CD4-positive, CD25-positive, alpha-beta regulatory T cell (primary cell): ENCODE measurements around the gene STK11IP. TPM values are rescaled to one million over a fixed set of nuclear protein-coding genes. Genes with fewer than 3 reads are reported as not detected.

Source experiments
- ATAC-seq, 2 donors: fragments of 150-1000 bp; cut with Tn5 transposase; one replicate each; pipeline ENCODE4 v1.10.0; 2021; ENCODE audit warnings: low read depth in 2 of 2, moderate number of reproducible peaks in 2 of 2, moderate library complexity in 1 of 2
- DNase-seq, 3 donors: peaks; one replicate each; pipeline versions ENCODE4 v3.0.0 to v3.0.0-alpha.2; 2012 to 2022; ENCODE audit warnings: mixed read lengths in 1 of 3
- H3K27ac ChIP-seq: one replicate; pipeline ENCODE4 v1.7.0; 2013; ENCODE audit warnings: mild to moderate bottlenecking, low read length; ENCODE audit not compliant: insufficient read depth, poor library complexity, severe bottlenecking
- H3K27me3 ChIP-seq: one replicate; pipeline ENCODE4 v1.7.0; 2013; ENCODE audit warnings: low read length; ENCODE audit not compliant: control insufficient read depth, insufficient read depth
- H3K36me3 ChIP-seq: one replicate; pipeline ENCODE4 v1.7.0; 2013; ENCODE audit warnings: mild to moderate bottlenecking, low read length, moderate library complexity; ENCODE audit not compliant: control insufficient read depth, insufficient read depth
- H3K4me1 ChIP-seq: 2 replicates; pipeline ENCODE4 v1.7.0; 2013; ENCODE audit warnings: mild to moderate bottlenecking, low read length; ENCODE audit not compliant: insufficient read depth, control insufficient read depth, poor library complexity, severe bottlenecking
- H3K4me3 ChIP-seq: one replicate; pipeline ENCODE4 v1.7.0; 2013; ENCODE audit warnings: low read depth, mild to moderate bottlenecking, low read length, moderate library complexity
- H3K9me3 ChIP-seq, 2 experiments: 1 replicate in 1 of 2; 2 replicates in 1 of 2; pipeline ENCODE4 v1.7.0; 2013; ENCODE audit warnings: low read length in 2 of 2, mild to moderate bottlenecking in 1 of 2, moderate library complexity in 1 of 2; ENCODE audit not compliant: control insufficient read depth in 2 of 2
- H3K27ac Mint-ChIP-seq, 3 donors: one replicate each; pipeline ENCODE4 v1.8.0; 2020 to 2022; ENCODE audit warnings: mild to moderate bottlenecking in 3 of 3, mixed read lengths in 3 of 3, moderate library complexity in 2 of 3
- H3K27me3 Mint-ChIP-seq: one replicate; pipeline ENCODE4 v1.8.0; 2022; ENCODE audit warnings: mild to moderate bottlenecking, mixed read lengths
- H3K36me3 Mint-ChIP-seq: one replicate; pipeline ENCODE4 v1.8.0; 2020; ENCODE audit warnings: mixed read lengths
- H3K4me1 Mint-ChIP-seq, 4 donors: one replicate each; pipeline ENCODE4 v1.8.0; 2020 to 2022; ENCODE audit warnings: mixed read lengths in 4 of 4, mild to moderate bottlenecking in 1 of 4
- H3K4me3 Mint-ChIP-seq, 4 donors: one replicate each; pipeline ENCODE4 v1.8.0; 2020 to 2022; ENCODE audit warnings: mild to moderate bottlenecking in 4 of 4, mixed read lengths in 4 of 4, moderate library complexity in 3 of 4
- H3K9me3 Mint-ChIP-seq, 7 donors: one replicate each; pipeline ENCODE4 v1.8.0; 2020 to 2022; ENCODE audit warnings: mixed read lengths in 7 of 7, mild to moderate bottlenecking in 3 of 7, moderate library complexity in 2 of 7
- polyA plus RNA-seq, 4 donors: library from polyadenylated mRNA; unstranded; fragments of 300-500 nt; fragmentation: Illumina TruSeq; gene quantifications; one replicate each; pipeline ENCODE4 v1.2.3, GENCODE V29; 2021
- total RNA-seq: library from RNA; stranded (reverse); gene quantifications from one replicate; pipeline ENCODE4 v1.2.3, GENCODE V29; 2022

Gene STK11IP
- total and polyA plus RNA-seq, 5 donors from 2014 or later: 6.8 to 45.7 (median 8.7) TPM

- H3K9me3 Mint-ChIP-seq: peaks cover 0 to 1% (median 0%) of the 10 kb centered on the region in 7 donors
- Histone ChIP-seq H3K9me3 (no peaks in the 10 kb centered on the region), H3K27ac (no peak overlapping the region), H3K27me3 (no peaks in the 10 kb centered on the region), H3K4me1 (no peaks in the 10 kb centered on the region), H3K4me3 (no peak overlapping the region), H3K36me3 (no peaks in the 10 kb centered on the region)
- H3K36me3 Mint-ChIP-seq: no peaks in the 10 kb centered on the region
- ATAC-seq: peak; percentile 93 to 97
- peaks cover 0 to 8% (median 2%) of the 10 kb centered on the region in 4 donors for H3K4me1 Mint-ChIP-seq
- H3K27me3 Mint-ChIP-seq: peaks cover 7% of the 10 kb centered on the region
- H3K4me3 Mint-ChIP-seq: no peak overlapping the region
- peak overlapping the region in 1 of 3 donors; percentile 35 for H3K27ac Mint-ChIP-seq
- peak; percentile 76 to 90 (median 81) for DNase-seq
Observed at GRCh38 chr2:219642465-219643083, 44.9 kb downstream of the STK11IP start.

GRCh38 chr2:219643084-219643473 is 45.4 kb downstream of the STK11IP start:
- Histone ChIP-seq H3K36me3 (no peaks in the 10 kb centered on the region), H3K9me3 (no peaks in the 10 kb centered on the region), H3K4me3 (no peak overlapping the region), H3K27ac (no peak overlapping the region), H3K4me1 (no peaks in the 10 kb centered on the region), H3K27me3 (no peaks in the 10 kb centered on the region)
- H3K27me3 Mint-ChIP-seq: peaks cover 7% of the 10 kb centered on the region
- no peaks in the 10 kb centered on the region for H3K36me3 Mint-ChIP-seq
- ATAC-seq: no peak
- peaks cover 0 to 1% (median 0%) of the 10 kb centered on the region in 7 donors for H3K9me3 Mint-ChIP-seq
- no peak overlapping the region for H3K27ac Mint-ChIP-seq
- H3K4me3 Mint-ChIP-seq: no peak overlapping the region
- no peak for DNase-seq
- H3K4me1 Mint-ChIP-seq: peaks cover 0 to 8% (median 2%) of the 10 kb centered on the region in 4 donors

GRCh38 chr2:219643788-219644398 is 46.2 kb downstream of the STK11IP start:
- H3K36me3 Mint-ChIP-seq: no peaks in the 10 kb centered on the region
- no peak overlapping the region for H3K4me3 Mint-ChIP-seq
- DNase-seq (no peak), ATAC-seq (no peak)
- no peaks in the 10 kb centered on the region for H3K4me1 ChIP-seq
- no peaks in the 10 kb centered on the region for H3K9me3 ChIP-seq
- H3K27ac ChIP-seq: no peak overlapping the region
- H3K4me3 ChIP-seq: no peak overlapping the region
- peaks cover 0 to under 1% (median 0%) of the 10 kb centered on the region in 7 donors for H3K9me3 Mint-ChIP-seq
- H3K27ac Mint-ChIP-seq: peak overlapping the region in 1 of 3 donors; percentile 84
- no peaks in the 10 kb centered on the region for H3K36me3 ChIP-seq
- H3K4me1 Mint-ChIP-seq: peaks cover 0 to 8% (median 2%) of the 10 kb centered on the region in 4 donors
- no peaks in the 10 kb centered on the region for H3K27me3 ChIP-seq
- H3K27me3 Mint-ChIP-seq: peaks cover 7% of the 10 kb centered on the region

- H3K27ac ChIP-seq: no peak overlapping the region
- H3K9me3 ChIP-seq: no peaks in the 10 kb centered on the region
- no peaks in the 10 kb centered on the region for H3K4me1 ChIP-seq
- no peak overlapping the region for H3K4me3 ChIP-seq
- no peaks in the 10 kb centered on the region for H3K9me3 Mint-ChIP-seq
- H3K27me3 Mint-ChIP-seq: peaks cover 7% of the 10 kb centered on the region
- peaks cover 3% of the 10 kb centered on the region for H3K27me3 ChIP-seq
- no peak overlapping the region for H3K4me3 Mint-ChIP-seq
- ATAC-seq: no peak
- H3K36me3 Mint-ChIP-seq: no peaks in the 10 kb centered on the region
- H3K4me1 Mint-ChIP-seq: peaks cover 0 to 8% (median 2%) of the 10 kb centered on the region in 4 donors
- H3K27ac Mint-ChIP-seq: no peak overlapping the region
- no peak for DNase-seq
- no peaks in the 10 kb centered on the region for H3K36me3 ChIP-seq
Observed at GRCh38 chr2:219644801-219645480, 47.3 kb downstream of the STK11IP start.

GRCh38 chr2:219645631-219646527 is 48.2 kb downstream of the STK11IP start:
- no peak for ATAC-seq
- DNase-seq: no peak
- Histone ChIP-seq H3K9me3 (no peaks in the 10 kb centered on the region), H3K27ac (no peak overlapping the region), H3K4me1 (no peaks in the 10 kb centered on the region), H3K36me3 (no peaks in the 10 kb centered on the region), H3K4me3 (no peak overlapping the region), H3K27me3 (peaks cover 8% of the 10 kb centered on the region)
- peaks cover 12% of the 10 kb centered on the region for H3K27me3 Mint-ChIP-seq
- no peaks in the 10 kb centered on the region for H3K36me3 Mint-ChIP-seq
- no peak overlapping the region for H3K4me3 Mint-ChIP-seq
- peaks cover 0 to 8% (median 2%) of the 10 kb centered on the region in 4 donors for H3K4me1 Mint-ChIP-seq
- H3K27ac Mint-ChIP-seq: no peak overlapping the region
- no peaks in the 10 kb centered on the region for H3K9me3 Mint-ChIP-seq

GRCh38 chr2:219648176-219648575 is 50.5 kb downstream of the STK11IP start:
- Histone ChIP-seq H3K4me3 (no peak overlapping the region), H3K27ac (no peak overlapping the region), H3K27me3 (peaks cover 21% of the 10 kb centered on the region), H3K36me3 (no peaks in the 10 kb centered on the region), H3K9me3 (no peaks in the 10 kb centered on the region), H3K4me1 (no peaks in the 10 kb centered on the region)
- Mint-ChIP-seq H3K9me3 (no peaks in the 10 kb centered on the region), H3K27ac (no peak overlapping the region), H3K4me1 (no peaks in the 10 kb centered on the region), H3K4me3 (no peak overlapping the region), H3K27me3 (peaks cover 28% of the 10 kb centered on the region), H3K36me3 (no peaks in the 10 kb centered on the region)
- DNase-seq (no peak), ATAC-seq (no peak)

- Mint-ChIP-seq H3K9me3 (no peaks in the 10 kb centered on the region), H3K4me3 (no peak overlapping the region), H3K27me3 (peaks cover 33% of the 10 kb centered on the region), H3K36me3 (no peaks in the 10 kb centered on the region), H3K4me1 (no peaks in the 10 kb centered on the region), H3K27ac (no peak overlapping the region)
- Histone ChIP-seq H3K4me3 (no peak overlapping the region), H3K27me3 (peaks cover 21% of the 10 kb centered on the region), H3K27ac (no peak overlapping the region), H3K9me3 (no peaks in the 10 kb centered on the region), H3K4me1 (no peaks in the 10 kb centered on the region), H3K36me3 (no peaks in the 10 kb centered on the region)
- ATAC-seq (no peak), DNase-seq (no peak)
Observed at GRCh38 chr2:219648963-219649362, 51.3 kb downstream of the STK11IP start.
